DMS79 (cell line): ENCODE results near the gene MAB21L4.

ENCODE experiments used
- DNase-seq: peaks from one replicate; lab custom pipeline; 2025; lab: John Stamatoyannopoulos, UW

Gene MAB21L4

DNA sequence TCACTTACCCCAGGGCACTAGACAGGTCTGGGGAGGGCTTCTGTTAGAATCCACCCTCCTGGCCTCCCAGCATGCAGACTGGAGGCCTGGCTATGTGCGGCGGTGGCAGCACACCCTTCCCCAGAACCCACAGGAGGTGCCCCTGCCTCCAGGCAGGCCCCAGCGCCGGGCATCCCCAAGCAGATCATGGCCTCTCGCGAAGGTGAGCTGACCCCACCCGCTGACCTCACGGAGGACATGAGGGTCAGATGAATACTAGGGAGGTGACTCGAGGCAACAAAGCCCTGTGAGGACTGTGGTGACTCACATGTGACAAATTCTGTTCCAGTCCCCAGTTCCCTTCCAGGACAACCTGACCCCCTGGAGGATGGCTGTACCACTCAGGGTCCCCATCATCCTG, 1.9 kb downstream of the MAB21L4 start:
- DNase-seq = no peak

DNA sequence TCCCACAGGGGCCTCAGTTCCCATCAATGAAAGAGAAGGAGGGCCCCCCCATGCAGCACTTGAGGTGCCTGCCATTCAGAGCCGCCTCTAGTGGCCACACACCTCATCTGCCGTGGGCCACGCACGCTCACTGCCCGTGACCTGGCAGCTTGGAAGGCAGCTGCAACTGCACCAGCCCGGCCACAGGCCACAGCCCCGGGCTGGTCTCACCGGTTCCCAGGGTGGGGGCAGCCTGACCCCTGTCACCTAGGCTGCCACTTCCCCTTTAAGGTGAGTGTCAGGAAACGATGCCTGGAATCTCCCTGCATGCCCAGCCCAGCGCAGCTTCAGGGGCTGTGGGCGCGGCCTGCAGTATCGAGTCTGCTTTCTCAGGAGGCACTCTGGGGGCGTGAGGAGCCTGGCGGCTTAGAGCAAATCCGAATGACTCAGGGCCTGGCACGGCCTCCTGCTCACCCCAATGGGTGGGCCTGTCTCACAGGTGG, 2.6 kb downstream of the MAB21L4 start:
- DNase-seq = no peak

DNA sequence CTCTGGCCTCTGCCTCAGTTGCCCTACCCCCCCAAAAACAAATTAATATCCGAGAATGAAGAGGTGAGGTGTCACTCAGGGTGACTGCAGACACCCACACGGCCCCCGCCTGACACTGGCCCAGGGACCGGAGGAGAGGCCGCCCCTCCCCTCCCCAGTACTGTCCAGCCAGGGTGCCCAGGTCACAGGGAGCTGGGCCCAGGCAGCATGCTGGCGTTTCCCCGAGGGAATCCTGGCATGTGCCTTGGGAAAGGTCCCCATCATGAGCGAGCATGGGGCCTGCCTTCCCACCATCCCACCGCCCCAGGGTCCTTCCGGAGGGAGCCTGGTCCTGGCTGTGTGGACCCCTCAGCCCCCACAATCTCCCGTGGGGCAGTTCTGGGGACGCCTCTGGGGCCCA, 3.0 kb downstream of the MAB21L4 start:
- no peak for DNase-seq

DNA sequence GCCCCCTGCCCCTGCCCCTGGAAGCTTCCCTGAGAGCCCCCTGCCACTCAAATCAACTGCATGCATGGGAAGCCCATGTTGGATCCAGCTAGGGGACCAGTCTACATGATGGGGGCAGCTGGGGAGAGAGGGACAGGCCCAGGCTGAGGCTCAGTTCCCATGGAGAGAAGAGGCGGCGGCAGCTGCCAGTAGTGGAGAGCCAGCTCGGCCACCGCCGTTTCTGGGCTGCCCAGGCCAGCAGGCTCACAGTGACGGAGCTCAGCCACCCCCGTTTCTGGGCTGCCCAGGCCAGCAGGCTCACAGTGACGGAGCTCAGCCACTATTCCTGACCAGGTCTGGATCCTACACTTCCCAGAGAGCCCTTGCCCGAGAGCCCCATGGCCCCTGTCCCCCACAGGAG, 3.6 kb downstream of the MAB21L4 start:
- DNase-seq = no peak

DNA sequence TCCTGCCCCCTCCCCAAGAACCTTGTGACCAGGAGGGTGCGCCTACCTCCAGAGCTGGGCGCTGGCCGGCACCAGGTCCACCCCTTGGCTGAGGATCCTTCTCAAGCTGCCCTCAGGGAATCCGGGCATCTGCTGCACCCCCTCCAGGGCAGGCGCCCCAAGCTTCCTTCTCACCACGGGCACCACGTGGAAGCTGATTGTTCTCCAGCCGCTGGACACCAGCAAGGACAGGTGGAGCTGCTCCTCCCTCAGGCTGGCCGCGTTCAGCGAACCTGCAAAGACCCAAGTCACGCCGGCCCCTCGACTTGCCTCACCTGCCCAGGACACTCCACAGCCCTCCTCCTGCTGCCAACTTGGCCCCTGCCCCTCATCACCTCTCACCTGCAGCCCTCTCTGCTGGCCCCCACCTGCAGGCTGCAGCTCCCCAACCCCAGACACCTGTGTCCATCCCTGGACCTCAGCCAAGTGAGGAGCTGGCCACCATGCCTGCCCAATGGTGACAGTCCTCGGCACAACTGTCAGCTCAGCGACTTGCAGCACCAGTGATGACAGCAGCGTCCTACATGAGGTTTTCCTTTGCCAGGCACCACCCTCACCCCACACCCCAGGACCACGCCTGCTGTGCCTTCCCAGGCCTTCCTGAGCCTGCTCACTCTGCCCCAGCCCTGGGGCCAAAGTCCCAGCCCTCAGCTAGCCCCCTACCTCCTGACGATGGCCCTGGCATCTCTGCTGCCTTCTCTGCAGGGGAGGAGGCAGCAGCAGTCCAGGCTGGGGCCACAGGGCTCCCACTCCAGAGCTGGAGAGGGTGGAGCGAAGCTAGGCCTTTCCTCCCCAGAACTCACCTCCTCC, 4.2 kb downstream of the MAB21L4 start:
- no peak for DNase-seq

DNA sequence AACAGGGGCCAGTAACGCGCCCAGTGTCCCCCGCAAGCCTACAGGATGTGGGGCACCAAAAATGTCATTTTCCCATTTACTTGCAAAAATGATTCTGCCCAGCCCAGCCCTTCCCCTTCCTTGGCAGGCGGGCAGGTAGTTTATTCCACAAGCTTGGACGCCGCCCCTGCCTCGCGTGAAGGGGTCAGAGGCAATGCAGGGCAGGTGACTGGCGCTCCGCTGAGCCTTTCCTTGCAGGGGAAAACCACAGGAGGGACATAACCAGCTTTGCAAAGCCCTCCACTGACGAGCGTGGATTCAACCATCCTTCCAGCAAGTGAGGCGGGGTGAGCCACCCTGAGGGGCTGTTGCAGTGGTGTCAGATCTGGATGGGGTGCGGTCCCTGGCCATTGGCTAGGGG, 5.3 kb downstream of the MAB21L4 start:
- DNase-seq = no peak

DNA sequence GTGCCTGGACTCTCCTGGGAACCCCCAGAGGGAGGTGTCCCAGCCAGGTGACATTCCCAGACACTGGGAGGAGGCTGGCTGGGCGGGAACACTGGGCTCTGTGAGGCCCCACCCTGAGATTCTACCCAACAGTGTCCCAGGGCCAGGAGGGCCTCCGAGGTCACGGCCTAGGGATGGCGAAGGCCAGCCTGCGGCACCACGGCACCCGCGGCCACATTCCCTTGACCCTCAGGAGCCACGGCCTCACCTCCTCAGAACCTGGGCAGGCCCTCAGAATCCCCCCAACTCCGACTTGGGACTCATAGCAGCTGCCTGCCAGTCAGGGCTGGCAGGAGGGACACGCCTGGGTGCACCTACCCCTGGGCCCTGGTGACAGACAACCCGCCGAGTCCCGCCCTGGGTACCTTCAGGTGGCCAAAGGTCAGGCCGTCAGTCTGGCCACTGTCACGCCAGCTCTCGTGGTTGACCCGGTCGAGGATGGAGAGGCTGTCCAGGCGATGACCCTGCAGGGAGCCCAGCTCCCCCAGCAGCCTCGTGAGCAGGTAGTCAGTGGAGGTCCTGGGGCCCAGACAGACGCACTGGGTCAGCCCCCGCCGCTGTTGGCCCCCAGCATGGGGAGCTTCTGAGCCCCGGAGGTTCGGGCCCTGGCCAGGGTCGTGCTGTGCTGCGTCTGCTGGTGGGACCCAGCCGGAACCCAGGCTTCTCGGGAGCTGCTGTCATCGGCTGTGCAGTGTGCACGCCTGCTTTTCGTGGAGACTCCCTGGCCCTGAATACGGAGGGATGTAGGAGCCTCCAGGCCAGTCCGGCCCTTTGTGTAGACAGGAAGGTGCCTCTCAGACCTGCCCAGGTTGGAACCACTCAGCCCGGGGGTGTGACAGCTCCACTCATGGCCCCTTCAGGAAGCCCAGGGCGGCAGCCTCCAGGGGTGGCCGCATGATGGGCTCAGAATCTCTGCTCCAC, 6.1 kb downstream of the MAB21L4 start:
- DNase-seq = no peak

DNA sequence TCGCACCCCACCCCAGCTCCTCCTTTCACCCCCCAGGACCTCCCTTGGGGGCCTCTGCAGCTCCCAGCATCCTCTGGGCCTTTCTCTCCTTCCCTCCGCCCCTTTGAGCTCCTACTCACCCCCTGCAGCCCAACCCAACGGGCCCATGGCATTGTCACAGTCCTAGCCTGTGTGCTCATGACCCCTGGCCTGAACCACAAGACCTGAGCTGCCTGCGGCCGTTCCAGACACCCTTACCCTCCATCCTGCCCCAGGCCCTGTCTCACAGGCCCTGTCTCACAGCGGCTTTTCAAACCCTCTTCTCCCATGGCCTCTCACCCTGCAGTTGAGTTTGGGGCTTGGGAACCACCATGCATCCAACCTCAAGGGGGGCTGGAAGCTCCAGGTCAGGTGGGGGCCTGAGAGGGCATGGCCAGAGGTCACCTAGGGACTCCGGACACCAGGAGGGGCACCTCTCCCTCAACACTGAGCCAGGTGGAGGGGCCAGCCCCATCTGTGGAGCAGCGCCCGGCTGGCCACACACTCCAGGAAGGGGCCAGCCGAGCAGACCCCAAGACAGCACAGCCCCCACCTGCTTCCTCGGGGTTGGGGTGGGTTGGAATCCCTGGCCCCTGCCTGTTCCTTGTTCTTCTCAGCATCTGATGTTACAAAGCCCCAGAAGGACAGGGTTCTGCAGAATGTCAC, 6.9 kb downstream of the MAB21L4 start:
- DNase-seq = no peak

DNA sequence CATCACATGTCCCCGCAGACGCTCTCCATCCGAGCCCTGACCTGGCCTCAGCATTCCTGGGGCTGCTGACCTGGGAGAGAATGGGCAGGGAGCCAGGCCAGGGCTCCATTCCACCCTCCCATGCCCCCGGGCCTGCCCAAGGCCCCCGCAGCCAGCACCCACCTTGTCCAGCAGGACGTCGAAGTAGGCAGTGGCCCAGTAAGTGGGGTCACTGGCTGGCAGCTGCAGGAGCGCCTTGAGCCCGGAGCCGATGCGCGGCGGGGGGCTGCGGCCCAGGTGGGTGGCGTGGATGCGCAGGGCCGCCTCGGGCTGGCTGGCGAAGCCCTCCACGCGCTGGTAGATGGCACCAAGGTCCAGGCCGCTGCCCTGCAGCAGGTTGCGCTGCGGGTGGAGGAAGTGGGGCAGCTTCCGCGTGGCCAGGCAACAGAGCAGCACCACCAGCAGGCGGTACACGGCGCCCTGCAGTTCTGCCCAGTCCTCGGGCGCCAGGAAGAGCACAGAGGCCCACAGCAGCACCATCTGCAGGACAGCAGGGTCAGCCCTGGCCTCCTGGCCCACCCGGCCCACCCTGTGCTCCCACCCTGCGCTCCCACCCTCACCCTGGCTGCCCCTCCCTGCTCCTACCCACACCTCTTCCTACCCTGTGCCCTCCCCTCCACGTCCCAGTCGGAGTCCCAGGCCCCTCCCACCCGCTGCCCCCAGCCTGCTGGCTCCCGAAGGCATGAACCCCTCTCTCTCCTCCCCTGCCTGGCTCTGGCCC, 7.6 kb downstream of the MAB21L4 start:
- no peak for DNase-seq

DNA sequence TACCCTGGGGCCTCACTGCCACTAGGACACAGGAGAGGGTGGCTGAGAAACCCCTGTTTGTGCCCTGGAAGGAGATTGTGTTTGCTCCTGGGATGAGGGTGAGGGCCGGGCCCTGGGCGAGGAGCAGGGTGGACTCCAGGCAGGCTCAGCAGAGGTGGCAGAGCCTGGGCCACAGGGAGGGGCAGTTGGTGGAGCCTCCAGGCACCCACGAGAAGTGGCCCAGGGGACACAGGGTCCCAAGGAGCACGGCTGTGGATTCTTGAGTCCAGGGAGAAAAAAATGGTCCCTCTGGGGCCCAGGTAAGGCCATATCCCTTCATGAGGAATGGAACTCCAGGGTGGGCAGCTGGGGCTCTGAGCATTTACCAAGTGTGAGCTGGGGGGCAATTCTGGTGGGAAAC, 8.3 kb downstream of the MAB21L4 start:
- no peak for DNase-seq

DNA sequence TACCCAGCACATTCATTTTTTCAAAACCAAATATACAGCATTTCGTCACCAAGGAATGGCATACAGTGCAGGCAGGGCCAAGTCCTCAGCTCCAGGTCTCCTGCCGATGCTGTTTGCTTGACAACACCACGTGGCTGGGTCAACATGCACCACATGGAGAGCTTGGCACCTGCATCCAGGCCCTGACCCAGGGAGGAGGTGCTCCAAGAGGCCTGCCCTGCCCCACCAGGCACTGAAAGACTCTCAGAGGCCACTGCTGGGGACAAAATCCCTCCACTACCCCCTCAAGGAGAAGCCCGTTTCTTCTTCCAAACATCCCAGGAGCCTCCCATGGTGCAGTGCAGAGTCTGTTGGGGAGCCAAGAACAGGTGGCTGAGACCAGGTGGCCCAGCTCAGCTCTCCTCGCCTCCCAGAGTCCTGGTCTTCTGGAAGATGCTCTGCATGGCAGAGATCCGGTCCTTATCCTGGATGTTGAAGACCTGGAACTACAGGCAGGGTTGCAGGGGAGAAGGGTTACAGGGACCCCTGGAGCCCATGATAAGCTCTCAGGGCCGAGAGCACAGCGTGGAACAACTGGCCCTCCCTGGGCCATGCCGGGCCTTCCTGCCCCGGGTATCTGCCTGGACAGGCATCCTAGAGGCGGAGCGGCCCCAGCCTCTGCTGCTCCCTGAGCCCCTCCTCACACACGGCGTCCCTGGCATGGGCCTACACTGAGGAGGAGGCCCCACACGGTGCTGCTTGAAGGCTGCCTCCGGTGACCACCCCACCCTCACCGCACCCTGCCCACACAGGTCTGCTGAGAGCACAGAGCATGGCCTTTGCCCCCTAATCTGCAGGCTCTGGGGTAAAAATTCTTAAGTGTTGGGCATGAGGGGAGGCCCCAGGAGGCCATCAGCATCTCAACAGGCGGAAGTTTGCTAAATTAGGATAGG, 9.0 kb downstream of the MAB21L4 start:
- DNase-seq = no peak

DNA sequence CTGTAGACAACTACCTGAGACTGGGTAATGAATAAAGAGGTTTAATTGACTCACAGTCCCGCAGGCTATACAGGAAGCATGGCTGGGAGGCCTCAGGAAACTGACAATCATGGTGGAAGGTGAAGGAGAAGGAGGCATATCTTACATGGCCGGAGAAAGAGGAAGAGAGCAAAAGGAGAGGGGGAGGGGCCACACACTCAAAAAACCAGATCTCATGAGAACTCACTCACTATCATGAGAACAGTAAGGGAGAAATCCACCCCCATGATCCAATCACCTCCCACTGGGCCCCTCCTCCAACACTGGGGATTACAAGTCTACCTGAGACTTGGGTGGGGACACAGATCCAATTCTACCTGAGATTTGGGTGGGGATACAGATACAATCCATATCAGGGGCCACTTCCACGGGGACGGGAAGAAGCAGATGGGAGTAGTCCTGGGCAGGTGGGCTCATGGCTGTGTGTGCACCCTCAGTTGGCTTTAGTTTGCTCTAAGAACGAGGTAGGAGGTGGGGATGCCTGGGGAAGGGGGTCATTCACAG, 9.9 kb downstream of the MAB21L4 start:
- DNase-seq = no peak

DNA sequence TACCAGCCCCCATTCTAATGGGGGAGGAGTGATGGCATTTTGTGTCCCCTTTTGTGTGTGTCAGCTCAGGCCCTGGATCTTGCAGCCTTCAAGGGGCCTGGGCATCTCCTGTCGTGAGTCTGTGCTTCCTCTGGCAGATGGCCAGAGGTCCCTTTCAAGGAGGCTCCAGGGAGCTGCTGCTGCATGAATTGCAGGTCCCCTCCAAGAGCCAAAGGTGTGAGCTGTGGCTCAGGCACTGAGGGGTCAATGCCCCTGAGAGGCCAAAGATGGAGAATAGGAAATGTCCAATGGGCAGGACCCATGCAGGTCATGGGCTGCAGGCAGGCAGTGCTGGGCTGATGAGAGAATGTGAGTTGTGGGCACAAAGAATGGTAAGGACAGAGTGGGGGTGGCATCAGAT, 10.4 kb downstream of the MAB21L4 start:
- DNase-seq = no peak

DNA sequence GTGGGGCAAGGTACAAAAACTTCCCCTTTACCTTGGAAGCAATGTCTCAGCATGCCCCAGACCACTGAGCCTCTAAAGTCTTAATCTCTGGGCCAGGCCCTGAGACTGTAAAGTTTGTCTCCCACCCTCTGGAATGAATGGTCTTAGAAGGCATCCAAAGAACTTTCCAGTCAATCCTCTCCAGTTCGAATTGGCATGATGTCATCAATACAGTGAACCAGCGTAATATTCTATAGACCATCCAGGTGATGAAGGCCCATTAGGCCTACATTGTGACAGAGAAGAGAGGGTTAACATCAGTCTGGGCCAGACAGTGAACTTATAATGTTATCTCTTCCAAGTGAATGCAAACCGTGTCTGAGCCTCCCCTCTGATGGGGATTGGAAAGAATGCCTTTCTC, 11.2 kb downstream of the MAB21L4 start:
- DNase-seq = no peak

DNA sequence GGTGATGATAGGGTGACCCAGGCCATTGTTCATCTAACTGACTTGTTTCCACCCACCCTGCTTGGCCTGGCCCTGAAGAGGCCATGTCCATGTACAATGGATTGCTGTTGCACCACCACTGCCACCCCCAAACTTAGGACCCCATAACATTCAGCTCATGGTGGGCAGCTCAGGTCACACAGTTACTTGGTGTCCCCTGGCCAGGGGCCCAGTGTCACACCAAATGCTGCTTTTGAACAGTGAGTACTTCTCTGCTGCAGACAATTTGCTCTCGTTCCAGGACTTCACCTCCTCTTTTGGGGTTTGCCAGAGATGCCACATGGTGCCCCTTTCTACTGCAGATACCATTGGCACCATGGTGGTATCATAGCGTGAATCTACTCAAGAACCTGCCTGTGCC, 11.7 kb downstream of the MAB21L4 start:
- DNase-seq = no peak

DNA sequence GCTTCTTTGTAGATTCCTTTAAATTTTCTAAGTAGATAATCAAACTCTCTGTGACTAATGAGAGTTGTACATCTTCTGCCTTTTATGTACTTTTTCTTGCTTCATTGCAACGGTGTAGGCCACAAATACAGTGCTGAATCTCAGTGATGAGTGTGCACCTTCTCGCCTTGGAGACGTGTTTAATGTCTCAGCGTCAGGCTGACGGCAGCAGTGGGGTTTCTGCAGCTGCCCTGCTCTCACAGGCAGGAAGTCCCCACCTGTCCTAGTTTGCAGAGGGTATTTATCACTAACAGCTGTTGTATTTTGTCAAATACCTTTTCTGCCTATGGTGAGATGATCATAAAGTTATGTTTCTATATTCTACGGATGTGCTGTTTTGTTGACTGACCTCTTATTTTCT, 14.0 kb downstream of the MAB21L4 start:
- no peak for DNase-seq

DNA sequence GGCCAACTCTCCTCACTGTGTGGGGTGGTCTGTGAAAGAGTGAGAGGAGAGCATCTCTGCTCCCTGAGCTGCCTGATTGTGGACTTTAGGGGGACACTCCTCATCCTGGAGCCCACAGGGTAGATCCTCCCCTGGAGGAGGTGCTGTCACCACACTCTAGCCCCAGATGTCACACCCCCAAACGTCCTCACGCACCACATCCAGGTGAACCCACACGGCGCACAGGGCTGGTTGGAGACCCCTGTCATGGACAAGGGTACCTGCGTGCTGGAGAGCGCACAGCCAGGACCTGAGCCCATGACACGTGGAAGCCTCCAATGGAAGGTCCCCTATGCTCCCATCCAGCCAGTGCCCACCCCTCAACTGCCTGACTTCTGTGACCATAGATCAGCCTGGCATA, 16.9 kb downstream of the MAB21L4 start:
- no peak for DNase-seq

DNA sequence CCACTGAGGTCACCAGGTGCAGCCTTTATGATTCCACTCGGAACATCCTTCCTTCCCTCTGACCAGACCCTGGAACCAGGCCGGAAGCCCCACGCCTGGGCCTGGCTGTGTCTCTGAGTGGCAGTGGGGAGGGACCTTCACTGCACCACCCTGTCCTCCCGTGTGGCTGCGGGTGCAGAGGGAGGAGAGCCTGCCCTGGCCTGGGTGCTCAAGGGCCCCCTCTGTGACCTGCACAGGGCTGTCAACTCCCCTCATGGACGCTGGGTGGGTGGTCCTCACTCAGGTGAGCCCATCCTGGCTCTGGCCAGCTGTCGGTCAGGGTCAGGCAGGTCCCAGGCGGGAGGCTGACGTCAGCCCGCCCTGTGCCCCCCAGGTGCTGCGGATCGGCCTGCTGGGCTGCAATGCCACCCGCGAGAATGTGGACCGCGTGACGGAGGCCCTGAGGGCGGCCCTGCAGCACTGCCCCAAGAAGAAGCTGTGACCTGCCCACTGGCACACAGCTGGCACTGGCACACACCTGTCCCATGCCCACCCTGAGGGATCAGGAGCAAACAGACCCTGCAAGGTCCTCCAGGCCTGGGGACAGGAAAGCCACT, 17.5 kb downstream of the MAB21L4 start:
- DNase-seq = no peak

DNA sequence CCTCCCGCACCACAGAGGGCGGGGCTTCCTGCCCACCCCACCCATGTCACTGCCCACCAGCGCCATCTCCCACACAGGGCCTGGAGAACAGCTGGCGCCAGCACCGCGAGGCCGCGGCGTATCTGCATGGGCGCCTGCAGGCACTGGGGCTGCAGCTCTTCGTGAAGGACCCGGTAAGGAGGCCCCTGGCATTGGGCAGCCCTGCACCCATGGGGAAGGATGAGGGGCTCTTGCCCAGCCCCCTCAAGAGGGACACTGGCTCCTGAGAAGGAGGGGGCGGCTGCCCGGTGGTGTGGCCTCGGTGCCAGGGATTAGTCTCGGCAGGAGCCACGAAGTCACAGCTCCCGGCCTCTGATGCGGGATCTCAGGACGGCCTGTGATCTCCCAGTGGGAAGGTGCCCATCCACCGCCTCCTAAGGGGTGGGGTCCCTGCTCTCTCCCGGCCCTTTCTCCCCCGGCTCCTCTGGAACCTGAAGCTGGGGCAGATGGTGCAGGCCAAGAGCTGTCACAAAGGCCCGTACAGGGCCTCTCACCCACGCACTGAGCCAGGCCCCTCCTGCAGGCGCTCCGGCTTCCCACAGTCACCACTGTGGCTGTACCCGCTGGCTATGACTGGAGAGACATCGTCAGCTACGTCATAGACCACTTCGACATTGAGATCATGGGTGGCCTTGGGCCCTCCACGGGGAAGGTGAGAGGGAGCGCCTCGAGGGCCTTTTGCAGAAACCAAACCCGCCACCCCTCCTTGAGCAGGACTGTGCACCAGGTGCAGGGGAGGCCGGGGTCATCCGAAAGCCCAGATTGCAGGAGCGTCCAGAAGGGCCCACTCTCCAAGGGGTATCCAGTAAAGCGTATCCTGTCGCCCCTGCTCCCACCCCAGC, 18.3 kb downstream of the MAB21L4 start:
- DNase-seq = no peak
